Subcutaneous adipose tissue (tissue), 4 donors: ENCODE measurements around the gene KRTAP5-9. TPM values are rescaled to one million over a fixed set of nuclear protein-coding genes. Genes with fewer than 3 reads are reported as not detected.

Experiments used
- CTCF ChIP-seq: fragments of 450-650 bp; IDR thresholded peaks from one replicate; pipeline ENCODE4 v1.5.1; 2016; ENCODE audit warnings: low read depth, mild to moderate bottlenecking, control low read depth, antibody characterized with exemption, moderate library complexity
- total RNA-seq, 4 donors: library from RNA; depleted of rRNA; stranded (reverse); fragments of >200 nt; gene quantifications; one replicate each; pipeline ENCODE4 v1.1.0, GENCODE V29; 2016

Gene KRTAP5-9
- total RNA-seq, 4 donors from 2014 or later, result 0.75 to 1.0 TPM; not detected in 2

- TF ChIP-seq CTCF, result no peak
Observed at GRCh38 chr11:71558996-71559395, 10.8 kb downstream of the KRTAP5-9 start.

GRCh38 chr11:71562120-71562519 lies 13.9 kb downstream of the KRTAP5-9 start:
- TF ChIP-seq CTCF, result no peak

- no peak for TF ChIP-seq CTCF
Observed at GRCh38 chr11:71563406-71563805, 15.2 kb downstream of the KRTAP5-9 start.

GRCh38 chr11:71564430-71564829 lies 16.2 kb downstream of the KRTAP5-9 start:
- TF ChIP-seq CTCF, result no peak

GRCh38 chr11:71565263-71565662 lies 17.0 kb downstream of the KRTAP5-9 start, which contains the start of gene KRTAP5-10:
Gene KRTAP5-10 (plus strand): TSS chr11:71565563. CDS start chr11:71565588, 25 bp downstream.
- TF ChIP-seq CTCF, result no peak

GRCh38 chr11:71566081-71566620 lies 17.9 kb downstream of the KRTAP5-9 start:
- TF ChIP-seq CTCF, result no peak

GRCh38 chr11:71568704-71569349 lies 20.6 kb downstream of the KRTAP5-9 start:
- no peak for TF ChIP-seq CTCF
